ENCODE results near the gene PYCR2. TPM values are rescaled to one million over a fixed set of nuclear protein-coding genes. Genes with fewer than 3 reads are reported as not detected.

The PYCR2 gene
- total RNA-seq, 2 experiments from 2014 or later, result 24.1 to 26.2 TPM

DNA sequence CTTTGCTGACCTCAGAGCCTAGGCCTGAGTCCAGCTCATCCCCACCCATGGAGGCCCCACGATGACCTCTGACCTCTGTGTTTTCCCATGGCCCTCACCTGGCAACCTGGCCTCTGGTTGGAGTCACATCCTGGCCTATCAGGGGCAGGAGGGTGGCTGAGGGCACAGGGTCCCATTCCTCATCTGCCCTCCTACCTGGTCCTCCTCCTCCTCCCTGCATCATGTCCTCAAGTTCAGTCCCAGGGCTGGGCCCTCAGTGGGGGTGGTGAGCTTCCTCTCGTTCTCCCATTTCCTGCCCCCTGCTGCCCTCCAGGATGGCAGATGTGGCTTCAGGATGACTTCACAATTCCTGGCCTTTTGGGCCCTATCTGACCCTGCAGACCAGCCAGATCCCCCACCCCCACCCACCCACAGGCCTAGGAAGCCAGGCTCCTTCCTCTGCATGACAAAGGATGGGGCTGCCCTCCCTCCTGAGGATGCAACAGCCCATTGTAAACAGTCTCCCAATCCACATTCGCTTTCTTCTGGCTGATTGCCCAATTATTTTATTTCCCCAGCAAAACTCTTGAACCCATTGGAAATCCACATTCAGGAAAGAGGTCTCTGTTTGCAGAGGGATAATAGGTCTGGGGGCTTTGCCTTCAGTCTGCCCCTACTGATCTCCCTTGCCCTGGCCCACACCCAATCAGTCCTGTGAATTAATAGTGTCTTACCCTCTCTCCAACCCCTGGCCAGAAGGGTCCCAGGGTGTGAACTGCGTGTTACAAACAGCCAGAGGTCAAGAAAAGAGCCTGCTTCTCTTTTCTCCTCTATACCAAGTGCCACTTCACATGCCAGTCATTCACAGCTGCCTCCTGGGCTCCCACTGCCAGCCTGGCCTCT, 24.8 kb downstream of the PYCR2 start:
- ATAC-seq (ENCODE audit: poor library complexity), result no peak
- DNase-seq, result no peak
- peak overlapping the region; percentile 98 for H3K27ac Mint-ChIP-seq
- H3K4me1 ChIP-seq (ENCODE audit: insufficient read depth, low read length), result peaks cover 52% of the 10 kb centered on the region
- TF ChIP-seq, protein P1, sequence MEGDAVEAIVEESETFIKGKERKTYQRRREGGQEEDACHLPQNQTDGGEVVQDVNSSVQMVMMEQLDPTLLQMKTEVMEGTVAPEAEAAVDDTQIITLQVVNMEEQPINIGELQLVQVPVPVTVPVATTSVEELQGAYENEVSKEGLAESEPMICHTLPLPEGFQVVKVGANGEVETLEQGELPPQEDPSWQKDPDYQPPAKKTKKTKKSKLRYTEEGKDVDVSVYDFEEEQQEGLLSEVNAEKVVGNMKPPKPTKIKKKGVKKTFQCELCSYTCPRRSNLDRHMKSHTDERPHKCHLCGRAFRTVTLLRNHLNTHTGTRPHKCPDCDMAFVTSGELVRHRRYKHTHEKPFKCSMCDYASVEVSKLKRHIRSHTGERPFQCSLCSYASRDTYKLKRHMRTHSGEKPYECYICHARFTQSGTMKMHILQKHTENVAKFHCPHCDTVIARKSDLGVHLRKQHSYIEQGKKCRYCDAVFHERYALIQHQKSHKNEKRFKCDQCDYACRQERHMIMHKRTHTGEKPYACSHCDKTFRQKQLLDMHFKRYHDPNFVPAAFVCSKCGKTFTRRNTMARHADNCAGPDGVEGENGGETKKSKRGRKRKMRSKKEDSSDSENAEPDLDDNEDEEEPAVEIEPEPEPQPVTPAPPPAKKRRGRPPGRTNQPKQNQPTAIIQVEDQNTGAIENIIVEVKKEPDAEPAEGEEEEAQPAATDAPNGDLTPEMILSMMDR (IDR thresholded peaks at IDR 0.05), result no peak
- POLR2A ChIA-PET, result interaction anchor here (0.8 to 13.8 kb wide), 9 partner anchors 10 to 432 kb away, joined by 3 to 427 read pairs (median 31); partner anchors contain the start of genes LEFTY1, PYCR2, SRP9 and TMEM63A
- peak overlapping the region; percentile 46 for H3K4me3 Mint-ChIP-seq
- H3K27ac ChIP-seq (ENCODE audit: low read depth in 1 of 2, low read length in 2 of 2), result peak overlapping the region; percentile 81 to 90
- CTCF ChIA-PET, result interaction anchor here (2.5 to 2.6 kb wide), 2 partner anchors 12 to 16 kb away, joined by 11 to 21 read pairs; partner anchors contain the start of gene TMEM63A
- no peaks in the 10 kb centered on the region for H3K9me3 ChIP-seq (ENCODE audit: control insufficient read depth in 1 of 2, insufficient read depth in 1 of 2, low read length in 2 of 2)
- H3K9me3 Mint-ChIP-seq, result no peaks in the 10 kb centered on the region
- no peaks in the 10 kb centered on the region for H3K36me3 ChIP-seq (ENCODE audit: insufficient read depth, low read length)
- H3K27me3 Mint-ChIP-seq, result no peaks in the 10 kb centered on the region
- no peaks in the 10 kb centered on the region for H3K36me3 Mint-ChIP-seq (ENCODE audit: low read depth)
- H3K4me1 Mint-ChIP-seq (ENCODE audit: low read depth), result peaks cover 59% of the 10 kb centered on the region
- intact Hi-C loops (cut with DNase I, micrococcal nuclease), result loop anchor here (2.0 to 10.0 kb wide), 2 partner anchors 26 to 124 kb away; partner anchors contain the start of genes PYCR2 (in 1 of the 2) and SRP9 (in 1 of the 2)
- H3K4me3 ChIP-seq (ENCODE audit: low read length), result no peak overlapping the region
- no peaks in the 10 kb centered on the region for H3K27me3 ChIP-seq (ENCODE audit: control insufficient read depth in 1 of 2, insufficient read depth in 2 of 2, low read length in 2 of 2)

DNA sequence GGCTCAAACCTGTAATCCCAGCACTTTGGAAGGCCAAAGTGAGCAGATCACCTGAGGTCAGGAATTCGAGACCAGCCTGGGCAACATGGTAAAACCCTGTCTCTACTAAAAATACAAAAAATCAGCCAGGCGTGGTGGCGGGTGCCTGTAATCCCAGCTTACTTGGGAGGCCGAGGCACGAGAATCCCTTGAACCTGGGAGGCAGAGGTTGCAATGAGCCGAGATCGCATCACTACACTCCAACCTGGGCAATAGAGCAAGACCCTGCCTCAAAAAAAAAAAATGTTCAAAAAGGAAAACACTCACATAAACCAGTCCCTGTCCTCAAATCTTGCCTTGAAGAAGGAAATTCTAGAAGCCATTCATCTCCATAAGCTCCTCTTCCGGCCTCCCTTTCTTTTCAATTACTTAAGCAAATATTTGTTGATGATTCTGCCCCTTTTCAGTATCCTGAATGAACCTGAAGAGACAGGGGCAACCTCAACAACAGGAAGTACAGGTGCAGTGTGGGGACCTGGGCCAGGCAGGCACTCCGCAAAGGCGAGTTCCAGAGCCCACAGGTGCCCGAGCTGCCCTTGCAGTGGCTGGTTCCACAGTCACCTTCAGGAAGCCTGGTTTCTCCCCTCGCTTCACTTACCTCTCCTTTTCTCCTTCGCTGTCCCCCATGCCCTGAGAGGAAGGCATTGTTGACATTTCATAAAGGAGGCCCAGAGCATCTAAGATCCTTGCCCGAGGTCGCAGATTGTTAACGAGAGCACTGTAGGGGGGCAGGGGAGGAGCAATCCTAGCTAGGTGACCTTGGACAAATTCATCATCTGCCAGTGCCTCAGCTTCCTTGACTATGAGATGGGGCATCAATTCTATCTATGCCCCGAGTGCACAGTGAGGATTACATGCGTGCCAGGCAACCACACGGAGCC, 26.2 kb downstream of the PYCR2 start:
- Histone ChIP-seq H3K27ac (ENCODE audit: low read depth in 1 of 2, low read length in 2 of 2) (peak overlapping the region; percentile 81 to 90), H3K4me3 (ENCODE audit: low read length) (peak overlapping the region; percentile 26), H3K27me3 (ENCODE audit: control insufficient read depth in 1 of 2, insufficient read depth in 2 of 2, low read length in 2 of 2) (no peaks in the 10 kb centered on the region), H3K9me3 (ENCODE audit: control insufficient read depth in 1 of 2, insufficient read depth in 1 of 2, low read length in 2 of 2) (no peaks in the 10 kb centered on the region), H3K4me1 (ENCODE audit: insufficient read depth, low read length) (peaks cover 53% of the 10 kb centered on the region), H3K36me3 (ENCODE audit: insufficient read depth, low read length) (no peaks in the 10 kb centered on the region)
- peak in 12 of 14 experiments; percentile 37 to 84 (median 52) for DNase-seq
- H3K27ac Mint-ChIP-seq, result peak overlapping the region; percentile 98
- H3K36me3 Mint-ChIP-seq (ENCODE audit: low read depth), result no peaks in the 10 kb centered on the region
- peak; percentile 50 for ATAC-seq (ENCODE audit: poor library complexity)
- TF ChIP-seq, protein P1 (IDR thresholded peaks at IDR 0.05), result no peak
- H3K4me3 Mint-ChIP-seq, result peak overlapping the region; percentile 55
- no peaks in the 10 kb centered on the region for H3K9me3 Mint-ChIP-seq
- peaks cover 60% of the 10 kb centered on the region for H3K4me1 Mint-ChIP-seq (ENCODE audit: low read depth)
- ChIA-PET POLR2A (interaction anchor here (0.6 to 13.8 kb wide), 34 partner anchors 9 to 1467 kb away, joined by 3 to 427 read pairs (median 5); partner anchors contain the start of genes EPHX1, H3-3A, LBR and LEFTY1), CTCF (interaction anchor here (1.0 to 2.6 kb wide), 6 partner anchors 13 to 120 kb away, joined by 3 to 21 read pairs (median 7); partner anchors contain the start of genes PYCR2, SRP9 and TMEM63A)
- H3K27me3 Mint-ChIP-seq, result no peaks in the 10 kb centered on the region
- intact Hi-C loops (cut with DNase I, micrococcal nuclease), result loop anchor here (1.0 to 10.0 kb wide), 7 partner anchors 17 to 123 kb away; partner anchors contain the start of genes PYCR2 (in 2 of the 2), SDE2 (in 1 of the 2) and SRP9 (in 1 of the 2)
